ENCODE results near the gene SLC30A1.
"Not testable (repeated sequence)": the region's sequence is repeated elsewhere in the genome, so short reads cannot be mapped to it uniquely, and the experiment has no call there.

Gene SLC30A1

DNA sequence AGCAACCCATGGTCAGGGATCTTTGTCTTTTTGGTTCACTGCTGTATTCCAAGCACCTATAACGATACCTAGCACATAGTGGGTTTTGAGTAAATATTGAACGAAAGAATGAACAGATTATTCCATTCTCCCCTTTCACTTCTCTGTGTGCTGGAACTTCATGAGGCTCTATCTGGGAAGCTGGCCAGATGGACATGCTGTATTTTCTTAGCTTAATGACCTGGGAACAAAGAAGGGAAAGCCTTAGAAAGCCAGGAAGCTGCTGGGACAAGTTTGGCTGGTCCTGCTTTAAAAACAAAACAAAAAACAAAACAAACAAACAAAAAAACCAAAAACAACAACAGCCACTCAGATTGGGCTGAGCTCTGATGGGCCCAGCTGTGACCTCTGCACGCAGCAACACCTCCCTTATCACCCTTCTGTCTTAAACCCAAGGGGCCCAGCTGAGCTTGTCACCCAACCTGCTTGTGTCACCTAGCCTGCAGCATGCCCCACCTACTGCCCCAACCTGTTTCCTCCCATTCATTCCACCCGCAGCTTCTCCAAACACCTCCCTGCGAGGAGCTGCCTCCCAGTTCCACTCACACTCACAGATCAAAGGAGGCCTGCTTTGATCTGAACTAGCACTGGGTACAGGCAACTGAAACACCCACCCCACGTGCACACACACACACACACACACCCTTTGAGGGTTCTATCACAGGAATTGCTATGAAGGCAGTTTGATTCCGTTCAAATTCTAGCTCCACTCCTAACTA, 37.1 kb downstream of the SLC30A1 start:
- DNase-seq, result no peak

DNA sequence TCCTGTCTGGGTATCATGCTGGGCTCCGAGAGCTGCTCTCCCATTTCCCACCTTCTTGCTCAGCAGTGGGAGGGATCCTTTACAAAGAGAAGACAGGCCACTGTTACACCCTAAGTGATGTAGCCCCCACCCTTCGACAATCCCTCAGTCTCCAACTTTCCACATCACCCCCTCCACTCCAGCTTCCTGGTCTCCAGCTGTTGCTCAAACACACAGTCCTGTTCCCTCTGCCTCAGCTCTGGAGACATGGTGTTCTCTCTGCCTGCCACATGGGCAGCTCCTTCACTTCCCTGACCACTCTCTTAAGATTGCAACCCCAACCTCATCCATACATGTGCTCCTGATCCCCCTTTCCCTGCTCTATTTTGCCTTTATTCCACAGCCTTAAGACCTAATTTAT, 37.7 kb downstream of the SLC30A1 start:
- DNase-seq, result no peak

DNA sequence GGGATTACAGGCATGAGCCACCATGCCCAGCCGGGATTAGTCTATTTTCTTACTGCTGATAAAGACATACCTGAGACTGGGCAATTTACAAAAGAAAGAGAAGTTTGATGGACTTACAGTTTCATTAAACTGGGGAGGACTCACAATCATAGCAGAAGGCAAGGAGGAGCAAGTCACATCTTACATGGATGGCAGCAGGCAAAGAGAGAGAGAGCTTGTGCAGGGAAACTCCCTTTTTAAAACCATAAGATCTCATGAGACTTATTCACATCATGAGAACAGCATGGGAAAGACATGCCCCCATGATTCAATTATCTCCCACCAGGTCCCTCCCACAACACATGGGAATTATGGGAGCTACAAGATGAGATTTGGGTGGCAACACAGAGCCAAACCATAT, 38.1 kb downstream of the SLC30A1 start:
- not testable (repeated sequence) for DNase-seq

DNA sequence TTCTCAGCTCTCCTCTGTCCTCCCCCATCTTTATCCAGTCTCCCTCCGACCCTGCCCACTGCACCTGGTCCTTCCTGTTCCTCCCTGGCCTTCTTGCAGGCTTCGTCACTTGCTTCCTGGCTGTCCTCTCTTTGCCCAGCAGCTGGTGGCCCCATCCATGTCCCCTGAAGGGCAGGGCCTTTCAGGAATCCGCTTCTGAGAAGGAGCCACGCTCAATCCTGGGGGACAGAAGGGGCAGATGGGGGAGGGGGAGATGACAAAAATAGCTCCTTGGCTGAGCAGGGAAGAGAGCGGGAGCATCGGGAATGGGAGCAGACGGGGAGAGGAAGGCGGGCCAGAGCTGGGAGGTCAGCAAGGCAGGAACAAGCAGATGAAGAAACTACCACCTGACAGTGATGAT, 40.7 kb downstream of the SLC30A1 start:
- DNase-seq, result no peak

DNA sequence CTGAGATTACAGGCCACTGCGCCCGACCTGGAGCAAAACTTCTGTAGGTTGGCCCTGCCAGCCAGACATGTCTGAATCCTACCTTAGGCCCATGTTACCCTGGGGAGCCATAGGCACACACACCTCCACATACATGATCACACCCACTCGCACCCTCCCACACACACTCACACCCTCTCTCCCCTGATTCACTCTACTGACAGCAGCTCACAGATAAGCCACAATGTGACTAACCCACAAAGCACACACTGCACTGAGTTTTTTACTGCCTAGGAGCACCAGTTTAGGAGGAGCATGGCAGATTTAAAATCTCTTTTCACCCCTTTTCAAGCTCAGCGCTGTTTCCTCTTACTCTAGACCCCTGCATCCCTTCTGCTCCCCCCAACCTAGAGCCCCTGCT, 41.7 kb downstream of the SLC30A1 start:
- DNase-seq, result no peak

DNA sequence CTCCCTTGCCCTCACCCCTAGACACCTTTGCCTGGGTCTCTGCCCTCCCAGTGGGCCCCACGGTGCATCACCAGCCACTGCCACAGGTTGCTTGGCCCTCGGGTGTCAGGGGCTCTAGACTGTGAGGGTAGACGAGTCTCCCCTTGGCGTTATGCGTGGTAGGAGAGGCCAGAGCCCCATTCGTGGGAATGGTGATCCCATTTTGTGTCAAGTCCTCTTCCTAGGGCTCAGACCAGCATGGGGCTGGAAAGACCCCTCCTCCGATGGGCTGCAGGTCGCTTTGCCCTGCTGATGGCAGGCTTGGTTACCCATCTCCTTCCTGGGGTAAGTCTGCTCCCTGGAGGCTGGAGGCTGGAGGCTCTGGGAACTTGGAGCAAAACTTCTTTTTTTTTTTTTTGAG, 42.4 kb downstream of the SLC30A1 start:
- no peak for DNase-seq

DNA sequence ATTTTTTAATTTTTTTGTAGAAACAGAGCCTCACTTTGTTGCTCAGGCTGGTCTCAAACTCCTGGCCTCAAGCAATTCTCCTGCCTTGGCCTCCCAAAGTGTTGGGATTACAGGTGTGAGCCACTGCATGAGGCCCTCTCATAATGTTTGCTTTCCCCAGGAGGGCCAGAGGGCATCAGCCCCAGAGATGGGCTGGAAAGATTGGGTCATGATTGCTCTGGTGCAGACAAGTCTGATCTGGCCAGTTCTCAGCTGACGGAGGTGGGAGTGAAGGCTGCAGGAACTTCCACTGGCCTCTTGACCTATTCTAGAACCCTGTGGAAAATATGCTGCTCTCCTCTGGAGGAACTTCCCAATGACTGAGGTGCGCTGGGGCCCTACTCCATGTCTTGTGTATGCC, 43.6 kb downstream of the SLC30A1 start:
- no peak for DNase-seq

DNA sequence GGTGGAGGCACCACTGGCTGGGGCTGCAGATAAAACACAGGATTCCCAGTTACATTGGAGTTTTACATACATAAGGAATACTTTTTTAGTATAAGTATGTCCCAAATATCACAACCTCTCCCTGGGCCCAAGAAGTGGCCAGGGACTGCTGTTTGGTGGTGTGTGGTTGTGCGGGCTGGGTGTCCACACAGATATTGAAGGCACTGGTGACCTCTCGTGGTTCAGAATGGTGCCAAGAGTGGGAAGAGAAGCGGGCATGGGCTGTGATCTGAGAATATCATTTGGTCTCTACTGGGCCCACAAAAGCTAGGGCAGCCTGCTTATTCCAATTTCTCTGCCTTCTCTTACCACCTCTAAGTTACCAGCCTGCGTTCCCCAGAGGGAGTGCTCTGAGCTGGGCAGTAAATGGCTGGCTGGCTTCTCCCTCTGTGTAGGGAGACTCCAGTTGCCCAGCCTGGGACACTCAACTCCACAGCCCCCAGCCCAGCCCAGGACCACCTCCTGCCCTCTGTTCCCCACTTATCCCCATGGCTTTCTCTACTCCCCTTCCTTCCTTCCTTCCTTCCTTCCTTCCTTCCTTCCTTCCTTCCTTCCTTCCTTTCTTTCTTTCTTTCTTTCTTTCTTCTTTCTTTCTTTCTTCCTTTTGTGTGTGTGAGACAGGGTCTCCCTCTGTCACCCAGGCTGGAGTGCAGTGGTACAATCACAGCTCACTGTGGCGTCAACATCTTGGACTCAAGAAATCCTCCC, 44.2 kb downstream of the SLC30A1 start:
- DNase-seq, result no peak

DNA sequence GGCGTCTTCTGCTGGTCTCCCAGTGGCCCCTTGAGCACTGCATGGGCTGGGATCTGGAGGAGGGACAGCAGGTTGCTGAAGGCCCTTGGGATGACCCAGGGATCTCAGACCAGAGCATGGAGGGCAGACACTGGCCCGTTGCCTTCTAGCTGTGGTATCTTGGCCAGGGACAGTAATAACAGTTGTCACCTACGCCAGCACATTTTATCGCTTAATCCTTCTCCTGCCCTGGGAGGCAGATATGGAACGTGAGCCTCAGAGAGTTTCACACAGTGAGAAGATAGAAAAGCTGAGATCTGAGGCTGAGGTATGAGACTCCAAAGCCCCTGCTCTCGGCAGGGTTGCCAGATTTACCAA, 46.9 kb downstream of the SLC30A1 start:
- DNase-seq, result no peak

DNA sequence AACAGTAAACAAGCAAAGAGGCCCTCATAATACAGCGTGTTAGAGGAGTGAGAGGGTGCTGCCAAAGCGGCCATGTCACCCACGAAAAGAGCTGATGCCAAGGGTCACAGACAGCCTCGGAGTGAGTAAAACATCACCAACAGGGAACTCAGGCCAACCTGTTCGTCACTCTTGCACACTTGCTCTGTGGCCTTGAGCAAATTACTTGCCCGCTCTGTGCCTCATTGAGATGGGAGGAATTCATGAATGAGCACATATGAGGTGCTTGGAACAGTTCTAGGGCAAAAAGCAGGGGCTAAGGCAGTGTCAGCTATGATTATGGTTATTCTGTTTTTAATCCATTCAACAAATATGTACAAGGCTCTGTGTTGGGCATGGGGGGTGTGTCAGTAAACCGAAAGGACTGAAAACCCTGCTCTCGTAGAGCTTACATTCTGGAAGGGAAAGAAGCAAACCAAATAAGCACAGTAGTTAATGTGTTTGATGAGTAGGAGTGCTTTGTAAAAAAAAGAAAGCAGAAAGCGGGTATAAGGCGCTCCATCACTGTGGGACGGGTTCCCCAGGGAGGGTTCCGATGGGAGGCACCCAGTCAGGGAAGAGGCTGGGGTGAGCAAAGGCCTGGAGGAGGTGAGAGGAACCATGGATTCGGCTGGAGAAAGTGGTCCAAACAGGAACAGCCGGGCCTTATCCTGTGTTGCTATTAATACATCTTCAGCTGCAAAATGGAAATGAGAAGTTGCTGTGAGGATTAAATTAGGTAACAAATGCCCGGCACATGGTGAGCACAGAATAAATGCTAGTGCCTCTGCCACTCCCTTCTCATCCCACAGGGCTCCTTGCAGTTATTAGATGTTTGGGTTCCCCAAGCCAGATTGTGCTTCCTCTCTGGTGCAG, 47.5 kb downstream of the SLC30A1 start:
- no peak for DNase-seq

DNA sequence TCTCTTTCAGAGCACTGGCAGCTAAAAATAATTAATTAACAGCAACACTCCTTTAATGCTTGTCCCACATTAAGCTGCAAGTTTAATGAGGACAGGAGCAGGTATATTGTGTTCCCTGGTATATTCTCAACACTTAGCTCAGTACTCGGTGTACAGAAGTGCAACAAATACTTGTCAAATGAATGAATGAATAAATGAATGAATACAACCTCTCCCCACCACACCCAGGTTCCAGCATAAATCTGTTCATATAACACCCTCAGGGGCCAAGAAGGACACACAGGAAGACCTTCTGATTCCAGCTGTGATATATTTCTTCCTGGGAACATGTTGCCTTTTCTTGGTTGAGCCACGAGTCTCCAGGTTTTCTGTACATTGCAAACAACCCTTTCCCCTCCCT, 48.9 kb downstream of the SLC30A1 start:
- no peak for DNase-seq

DNA sequence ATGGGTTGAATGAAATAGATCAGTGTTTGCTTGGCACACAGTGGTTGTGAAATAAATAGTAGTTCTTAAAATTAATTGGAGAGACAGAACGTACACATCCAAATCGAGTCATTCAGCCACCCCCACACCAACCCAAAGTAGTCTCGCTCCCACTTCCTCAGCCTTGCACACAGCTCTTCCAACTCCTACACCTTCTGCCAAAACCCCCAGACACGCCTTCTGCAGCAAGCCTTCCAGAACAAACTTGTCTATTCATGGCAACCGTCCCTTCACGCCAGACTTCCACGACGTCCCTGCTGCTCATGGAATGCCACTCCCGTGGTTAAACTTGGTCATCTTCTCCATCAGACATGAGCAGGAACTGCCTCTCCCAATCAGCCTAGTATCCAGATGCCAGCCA, 49.5 kb downstream of the SLC30A1 start:
- no peak for DNase-seq

DNA sequence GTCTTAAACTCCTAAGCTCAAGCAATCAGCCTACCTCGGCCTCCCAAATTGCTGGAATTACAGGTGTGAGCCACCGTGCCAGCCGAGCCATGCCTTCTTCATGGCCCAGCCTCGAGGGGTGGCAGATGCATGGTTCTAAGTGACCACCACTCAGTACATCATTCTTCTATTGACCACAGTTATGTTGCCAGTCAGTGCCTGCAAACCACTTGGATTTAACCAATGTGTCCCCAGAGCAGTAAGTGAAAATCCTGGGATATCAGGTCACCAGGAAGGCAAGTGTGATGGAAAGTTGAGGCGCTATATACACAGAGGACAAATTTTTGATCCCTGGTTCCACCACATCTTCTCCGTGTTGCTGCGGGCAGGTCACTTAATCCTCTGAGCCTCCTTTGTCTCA, 50.0 kb downstream of the SLC30A1 start:
- DNase-seq, result no peak

DNA sequence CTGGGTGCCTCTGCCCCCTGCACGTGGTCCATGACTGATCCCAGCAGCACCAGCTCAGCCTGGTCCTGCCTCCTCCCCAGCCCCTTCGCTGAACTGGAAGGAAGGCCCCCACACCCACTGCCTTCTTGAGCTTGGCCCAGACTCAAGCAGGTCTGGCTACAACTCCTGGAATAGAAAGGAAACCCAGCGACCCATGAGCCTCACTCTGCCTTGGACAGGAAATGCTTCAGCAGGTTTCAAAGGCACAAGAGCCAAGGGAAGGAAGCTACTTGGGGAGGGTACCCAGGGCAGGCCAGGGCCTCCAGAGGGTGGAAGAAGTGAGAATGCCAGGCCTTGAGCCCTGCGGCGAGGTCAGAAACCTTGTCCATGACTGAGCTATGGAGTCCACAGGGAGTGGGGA, 51.1 kb downstream of the SLC30A1 start:
- DNase-seq, result no peak

DNA sequence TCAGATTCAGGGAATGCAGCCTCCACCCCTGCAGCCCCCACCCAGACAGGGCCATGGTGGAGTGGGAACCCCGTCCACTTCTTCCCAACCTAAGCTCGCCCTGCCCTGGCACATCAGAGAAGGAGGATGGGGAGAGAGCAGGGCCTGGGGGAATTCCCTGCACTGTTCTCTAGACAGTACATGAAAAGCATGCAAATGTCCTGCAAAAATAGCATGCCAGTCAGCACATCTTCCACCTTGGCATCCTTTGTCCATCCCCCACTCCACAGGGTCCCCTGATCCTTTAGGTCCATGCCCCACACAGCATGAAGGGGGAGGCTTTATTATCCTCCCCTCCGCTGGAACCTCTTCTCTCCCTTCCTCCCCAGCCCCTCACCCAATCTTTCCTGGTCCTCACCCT, 52.0 kb downstream of the SLC30A1 start:
- no peak for DNase-seq

DNA sequence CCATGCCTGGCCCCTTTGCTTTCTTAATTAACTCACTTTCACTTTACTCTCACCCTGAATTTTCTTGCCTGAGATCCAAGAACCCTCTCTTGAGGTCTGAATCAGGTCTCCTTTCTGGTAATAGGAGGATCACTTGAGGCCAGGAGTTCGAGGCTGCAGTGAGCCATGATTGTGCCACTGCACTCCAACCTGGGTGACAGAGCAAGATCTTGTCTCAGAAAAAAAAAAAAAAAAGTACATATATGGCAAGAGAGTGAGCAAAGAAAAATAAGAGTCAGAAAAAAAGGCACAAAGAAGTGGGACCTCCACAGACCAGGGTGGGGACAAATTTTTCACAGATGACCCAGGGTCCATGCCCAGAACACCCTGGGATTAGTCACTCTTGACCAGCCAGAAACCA, 52.9 kb downstream of the SLC30A1 start:
- no peak for DNase-seq

DNA sequence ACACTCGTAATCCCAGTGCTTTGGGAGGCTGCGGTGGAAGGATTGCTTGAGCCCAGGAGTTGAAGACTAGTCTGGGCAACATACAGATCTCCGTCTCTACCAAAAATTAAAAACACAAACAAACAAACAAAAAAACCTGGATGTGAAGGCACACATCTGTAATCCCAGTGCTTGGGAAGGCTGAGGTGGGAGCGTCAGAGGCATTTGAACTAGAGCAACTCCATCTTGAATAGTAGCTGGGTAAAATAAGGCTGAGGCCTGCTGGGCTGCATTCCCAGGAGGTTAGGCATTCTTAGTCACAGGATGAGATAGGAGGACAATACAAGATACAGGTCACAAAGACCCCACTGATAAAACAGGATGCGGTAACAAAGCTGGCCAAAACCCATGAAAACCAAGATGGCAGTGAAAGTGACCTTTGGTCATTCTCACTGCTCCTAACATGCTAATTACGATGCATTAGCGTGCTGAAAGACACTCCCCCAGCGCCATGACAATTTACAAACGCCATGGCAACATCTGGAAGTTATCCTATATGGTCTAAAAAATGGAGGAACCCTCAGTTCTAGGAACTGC, 53.8 kb downstream of the SLC30A1 start:
- DNase-seq, result no peak

DNA sequence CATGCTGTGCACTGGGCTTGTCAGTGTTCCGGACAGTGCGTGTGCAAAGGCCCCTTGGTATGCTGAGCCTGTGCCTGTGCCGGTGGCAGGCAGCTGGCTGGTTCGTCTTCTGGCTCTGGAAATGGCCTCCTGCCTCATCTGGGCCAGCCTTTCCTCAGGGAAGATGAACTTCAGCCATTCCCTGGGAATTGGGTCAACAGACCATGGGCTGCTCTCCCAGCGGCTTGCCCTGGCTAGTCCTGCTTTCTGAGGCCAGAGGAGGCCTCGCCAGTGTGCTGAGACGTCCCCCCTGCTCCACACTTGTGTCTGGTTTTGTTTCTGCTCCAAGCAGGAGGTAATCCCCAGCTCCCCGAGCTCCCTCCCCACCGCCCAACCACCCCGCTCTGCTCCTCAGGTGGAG, 54.4 kb downstream of the SLC30A1 start:
- no peak for DNase-seq

DNA sequence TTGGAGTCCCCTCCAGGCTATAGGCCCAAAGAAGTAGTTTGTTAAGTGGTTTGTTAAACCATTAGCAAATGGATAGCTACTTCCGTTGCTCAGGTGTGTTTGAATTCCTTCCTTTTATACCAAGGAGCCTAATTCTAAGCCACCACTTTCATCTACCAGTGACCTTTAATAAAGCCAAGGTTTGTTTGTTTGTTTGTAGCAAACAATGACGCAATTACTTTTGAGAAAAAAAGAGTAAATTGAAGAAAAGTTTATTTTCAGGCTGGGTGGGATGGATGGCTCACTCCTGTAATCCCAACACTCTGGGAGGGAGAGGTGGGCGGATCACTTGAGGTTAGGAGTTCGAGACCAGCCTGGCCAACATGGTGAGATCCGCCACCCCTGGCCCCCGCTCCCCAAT, 56.2 kb downstream of the SLC30A1 start:
- DNase-seq, result no peak

Data from activated CD4-positive, CD25-positive, alpha-beta regulatory T cell treated with anti-CD3 and anti-CD28 coated beads, Interleukin-2, amount 50 U/mL, for 72 hours (primary cell).